ENCODE results near the gene FAM177A1. TPM values are rescaled to one million over a fixed set of nuclear protein-coding genes. Genes with fewer than 3 reads are reported as not detected.

FAM177A1 gene
- total RNA-seq, 1 experiment from 2014 or later, result 46.2 TPM

DNA sequence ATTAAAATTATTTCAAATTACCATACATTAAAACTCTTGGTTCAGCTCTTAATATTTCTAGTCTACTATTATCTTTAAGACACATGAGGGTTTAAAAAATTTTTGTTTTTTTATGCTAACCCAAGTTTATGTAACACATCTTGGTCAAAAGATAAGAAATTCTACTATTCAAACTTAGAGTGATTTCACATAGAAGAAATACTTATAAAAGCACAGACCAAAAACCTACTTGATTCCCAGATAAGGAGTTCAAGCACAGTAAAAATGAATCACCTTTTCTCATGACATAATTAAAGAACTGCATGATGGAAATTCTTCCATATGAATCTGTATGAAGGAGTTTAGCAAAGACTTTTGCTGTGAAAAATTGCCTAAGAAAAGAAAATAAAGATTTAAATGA is 61.8 kb downstream of the FAM177A1 start:
- ChIA-PET POLR2A (no interaction called here), RAD21 (ENCODE audit: low non-redundant PET in 1 of 2, low total read pairs in 2 of 2, uncharacterized antibody in 2 of 2, unreplicated experiment in 2 of 2) (no interaction called here), CTCF (no interaction called here)
- Histone ChIP-seq H3K4me1 (ENCODE audit: control insufficient read depth in 1 of 2, insufficient read depth in 2 of 2, low read length in 2 of 2) (no peaks in the 10 kb centered on the region), H3K79me2 (ENCODE audit: insufficient read depth, low read length) (no peaks in the 10 kb centered on the region), H3K4me3 (replicated peaks in 1 of 2; ENCODE audit: low read depth in 1 of 2, low read length in 2 of 2) (no peak overlapping the region), H3K9me3 (ENCODE audit: control insufficient read depth in 1 of 2, insufficient read depth in 1 of 2, low read depth in 1 of 2, low read length in 2 of 2) (peaks cover 0 to 7% of the 10 kb centered on the region in 2 experiments; a peak in 1 of 4 replicates), H4K20me1 (ENCODE audit: insufficient read depth) (no peaks in the 10 kb centered on the region), H3K9me2 (ENCODE audit: insufficient read depth) (no peaks in the 10 kb centered on the region), H3K9ac (ENCODE audit: low read length) (no peak overlapping the region), H3K36me3 (ENCODE audit: control insufficient read depth in 1 of 2, insufficient read depth in 2 of 2, low read length in 2 of 2) (peaks cover 2 to 17% of the 10 kb centered on the region in 2 experiments; a peak in 3 of 4 replicates), H3K27me3 (ENCODE audit: insufficient read depth, low read length) (no peaks in the 10 kb centered on the region), H2AFZ (ENCODE audit: low read depth, low read length, poor library complexity, severe bottlenecking) (no peak overlapping the region), H3K4me2 (ENCODE audit: low read length) (no peak overlapping the region), H3K27ac (ENCODE audit: low read depth, low read length) (no peak overlapping the region)
- intact Hi-C loops (cut with micrococcal nuclease), result no loop called here
- no TSS peak for BruUV-seq (replicated peaks)
- ATAC-seq (no peak), DNase-seq (ENCODE audit: low read depth, low spot score) (no peak)
- TF ChIP-seq, protein P1, sequence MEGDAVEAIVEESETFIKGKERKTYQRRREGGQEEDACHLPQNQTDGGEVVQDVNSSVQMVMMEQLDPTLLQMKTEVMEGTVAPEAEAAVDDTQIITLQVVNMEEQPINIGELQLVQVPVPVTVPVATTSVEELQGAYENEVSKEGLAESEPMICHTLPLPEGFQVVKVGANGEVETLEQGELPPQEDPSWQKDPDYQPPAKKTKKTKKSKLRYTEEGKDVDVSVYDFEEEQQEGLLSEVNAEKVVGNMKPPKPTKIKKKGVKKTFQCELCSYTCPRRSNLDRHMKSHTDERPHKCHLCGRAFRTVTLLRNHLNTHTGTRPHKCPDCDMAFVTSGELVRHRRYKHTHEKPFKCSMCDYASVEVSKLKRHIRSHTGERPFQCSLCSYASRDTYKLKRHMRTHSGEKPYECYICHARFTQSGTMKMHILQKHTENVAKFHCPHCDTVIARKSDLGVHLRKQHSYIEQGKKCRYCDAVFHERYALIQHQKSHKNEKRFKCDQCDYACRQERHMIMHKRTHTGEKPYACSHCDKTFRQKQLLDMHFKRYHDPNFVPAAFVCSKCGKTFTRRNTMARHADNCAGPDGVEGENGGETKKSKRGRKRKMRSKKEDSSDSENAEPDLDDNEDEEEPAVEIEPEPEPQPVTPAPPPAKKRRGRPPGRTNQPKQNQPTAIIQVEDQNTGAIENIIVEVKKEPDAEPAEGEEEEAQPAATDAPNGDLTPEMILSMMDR (IDR thresholded peaks at IDR 0.05 in 2 of 3, conservative IDR thresholded peaks at IDR 0.05 in 1 of 3; ENCODE audit: borderline replicate concordance in 1 of 3, insufficient read depth in 1 of 3, low read depth in 2 of 3, low read length in 2 of 3), result no peak
- TF ChIP-seq FOSL1 (IDR thresholded peaks at IDR 0.05; ENCODE audit: low read depth) (no peak), ELF1 (IDR thresholded peaks at IDR 0.05; ENCODE audit: borderline replicate concordance, low read depth) (no peak), CBX3 (IDR thresholded peaks at IDR 0.05; ENCODE audit: low read depth) (no peak)
- TF ChIP-seq, protein P2, sequence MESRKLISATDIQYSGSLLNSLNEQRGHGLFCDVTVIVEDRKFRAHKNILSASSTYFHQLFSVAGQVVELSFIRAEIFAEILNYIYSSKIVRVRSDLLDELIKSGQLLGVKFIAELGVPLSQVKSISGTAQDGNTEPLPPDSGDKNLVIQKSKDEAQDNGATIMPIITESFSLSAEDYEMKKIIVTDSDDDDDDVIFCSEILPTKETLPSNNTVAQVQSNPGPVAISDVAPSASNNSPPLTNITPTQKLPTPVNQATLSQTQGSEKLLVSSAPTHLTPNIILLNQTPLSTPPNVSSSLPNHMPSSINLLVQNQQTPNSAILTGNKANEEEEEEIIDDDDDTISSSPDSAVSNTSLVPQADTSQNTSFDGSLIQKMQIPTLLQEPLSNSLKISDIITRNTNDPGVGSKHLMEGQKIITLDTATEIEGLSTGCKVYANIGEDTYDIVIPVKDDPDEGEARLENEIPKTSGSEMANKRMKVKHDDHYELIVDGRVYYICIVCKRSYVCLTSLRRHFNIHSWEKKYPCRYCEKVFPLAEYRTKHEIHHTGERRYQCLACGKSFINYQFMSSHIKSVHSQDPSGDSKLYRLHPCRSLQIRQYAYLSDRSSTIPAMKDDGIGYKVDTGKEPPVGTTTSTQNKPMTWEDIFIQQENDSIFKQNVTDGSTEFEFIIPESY (IDR thresholded peaks at IDR 0.05; ENCODE audit: extremely low read depth, insufficient replicate concordance, low read length), result no peak
